ENCODE results near the gene KTN1. TPM values are rescaled to one million over a fixed set of nuclear protein-coding genes. Genes with fewer than 3 reads are reported as not detected.

KTN1 gene
- polyA plus RNA-seq (2012; ENCODE audit: insufficient read depth, insufficient read length), result 89.3 TPM

- peak; percentile 49 for DNase-seq (ENCODE audit: low read depth, low spot score)
- H3K4me3 ChIP-seq (ENCODE audit: low read length), result peak within 1 kb of the TSS; percentile 79
Measured at GRCh38 chr14:55579724-55580469, at the start of gene KTN1. TSS of gene KTN1 (plus strand) at chr14:55580207. CDS start at chr14:55612049, 31,842 bp downstream.

- no peak for DNase-seq (ENCODE audit: low read depth, low spot score)
- H3K4me3 ChIP-seq (ENCODE audit: low read length), result no peak overlapping the region
Measured at GRCh38 chr14:55530464-55530863, 49.5 kb upstream of the KTN1 start.

- DNase-seq (ENCODE audit: low read depth, low spot score), result no peak
- H3K4me3 ChIP-seq (ENCODE audit: low read length), result no peak overlapping the region
Measured at GRCh38 chr14:55532645-55533344, 47.2 kb upstream of the KTN1 start.

- H3K4me3 ChIP-seq (ENCODE audit: low read length), result no peak overlapping the region
- no peak for DNase-seq (ENCODE audit: low read depth, low spot score)
Measured at GRCh38 chr14:55533960-55534359, 46.0 kb upstream of the KTN1 start.

GRCh38 chr14:55535516-55536203, 44.3 kb upstream of the KTN1 start:
- no peak for DNase-seq (ENCODE audit: low read depth, low spot score)
- no peak overlapping the region for H3K4me3 ChIP-seq (ENCODE audit: low read length)

GRCh38 chr14:55536204-55536708, 43.8 kb upstream of the KTN1 start:
- DNase-seq (ENCODE audit: low read depth, low spot score), result no peak
- H3K4me3 ChIP-seq (ENCODE audit: low read length), result no peak overlapping the region

- H3K4me3 ChIP-seq (ENCODE audit: low read length), result no peak overlapping the region
- no peak for DNase-seq (ENCODE audit: low read depth, low spot score)
Measured at GRCh38 chr14:55537782-55538181, 42.2 kb upstream of the KTN1 start.

- DNase-seq (ENCODE audit: low read depth, low spot score), result no peak
- H3K4me3 ChIP-seq (ENCODE audit: low read length), result no peak overlapping the region
Measured at GRCh38 chr14:55539975-55540374, 40.0 kb upstream of the KTN1 start.

GRCh38 chr14:55540847-55541773, 38.9 kb upstream of the KTN1 start:
- no peak for DNase-seq (ENCODE audit: low read depth, low spot score)
- H3K4me3 ChIP-seq (ENCODE audit: low read length), result no peak overlapping the region

- no peak overlapping the region for H3K4me3 ChIP-seq (ENCODE audit: low read length)
- DNase-seq (ENCODE audit: low read depth, low spot score), result no peak
Measured at GRCh38 chr14:55545779-55546178, 34.2 kb upstream of the KTN1 start.

- no peak overlapping the region for H3K4me3 ChIP-seq (ENCODE audit: low read length)
- no peak for DNase-seq (ENCODE audit: low read depth, low spot score)
Measured at GRCh38 chr14:55546212-55546874, 33.7 kb upstream of the KTN1 start.

- H3K4me3 ChIP-seq (ENCODE audit: low read length), result no peak overlapping the region
- DNase-seq (ENCODE audit: low read depth, low spot score), result no peak
Measured at GRCh38 chr14:55547650-55548315, 32.2 kb upstream of the KTN1 start.

- DNase-seq (ENCODE audit: low read depth, low spot score), result peak; percentile 21
- H3K4me3 ChIP-seq (ENCODE audit: low read length), result no peak overlapping the region
Measured at GRCh38 chr14:55553791-55554190, 26.2 kb upstream of the KTN1 start.

- no peak overlapping the region for H3K4me3 ChIP-seq (ENCODE audit: low read length)
- no peak for DNase-seq (ENCODE audit: low read depth, low spot score)
Measured at GRCh38 chr14:55556929-55557623, 22.9 kb upstream of the KTN1 start.

- no peak overlapping the region for H3K4me3 ChIP-seq (ENCODE audit: low read length)
- no peak for DNase-seq (ENCODE audit: low read depth, low spot score)
Measured at GRCh38 chr14:55562135-55562534, 17.9 kb upstream of the KTN1 start.

GRCh38 chr14:55568618-55569017, 11.4 kb upstream of the KTN1 start:
- no peak overlapping the region for H3K4me3 ChIP-seq (ENCODE audit: low read length)
- no peak for DNase-seq (ENCODE audit: low read depth, low spot score)

GRCh38 chr14:55571125-55571889, 8.7 kb upstream of the KTN1 start:
- H3K4me3 ChIP-seq (ENCODE audit: low read length), result no peak overlapping the region
- no peak for DNase-seq (ENCODE audit: low read depth, low spot score)
